ENCODE results near the gene NUCKS1. TPM values are rescaled to one million over a fixed set of nuclear protein-coding genes. Genes with fewer than 3 reads are reported as not detected.

Gene NUCKS1
- total and polyA plus RNA-seq, 10 donors, result 26.9 to 142 (median 96.7) TPM

- intact Hi-C loops (cut with DNase I; ENCODE audit: low total_unique reads), result no loop called here
- no peak for DNase-seq
- Histone ChIP-seq H3K27ac (peak overlapping the region; percentile 85 to 100 (median 98)), H3K4me3 (peak overlapping the region; percentile 58 to 91 (median 78)), H3K27me3 (replicated peaks in 1 of 7) (no peaks in the 10 kb centered on the region), H3K4me1 (peaks cover 25 to 59% (median 45%) of the 10 kb centered on the region in 6 donors), H3K9me3 (no peaks in the 10 kb centered on the region), H3K36me3 (no peaks in the 10 kb centered on the region)
- WGBS, 5 donors, result 2 to 3% (median 2%) methylated on average over 25 of the region's 25 CpGs
- TF ChIP-seq POLR2A (IDR thresholded peaks at IDR 0.05) (no peak), POLR2AphosphoS5 (IDR thresholded peaks at IDR 0.05) (peak in 1 of 3 donors; percentile 47), CTCF (IDR thresholded peaks at IDR 0.05 in 8 of 11, conservative IDR thresholded peaks at IDR 0.05 in 3 of 11) (no peak)
Observed at GRCh38 chr1:205748403-205749233, 1.4 kb downstream of the NUCKS1 start.

- H3K36me3 ChIP-seq, result no peaks in the 10 kb centered on the region
- peak overlapping the region in 3 of 8 donors; percentile 3 to 91 (median 87) for H3K4me3 ChIP-seq
- H3K4me1 ChIP-seq, result peaks cover 25 to 76% (median 60%) of the 10 kb centered on the region in 6 donors
- DNase-seq, result no peak
- H3K9me3 ChIP-seq, result no peaks in the 10 kb centered on the region
- H3K27me3 ChIP-seq (replicated peaks in 1 of 7), result no peaks in the 10 kb centered on the region
- WGBS, 5 donors, result 64 to 81% (median 72%) methylated on average over 5 of the region's 5 CpGs
- TF ChIP-seq POLR2A (IDR thresholded peaks at IDR 0.05), result no peak
- no peak for TF ChIP-seq CTCF (IDR thresholded peaks at IDR 0.05 in 8 of 11, conservative IDR thresholded peaks at IDR 0.05 in 3 of 11)
- no peak for TF ChIP-seq POLR2AphosphoS5 (IDR thresholded peaks at IDR 0.05)
- intact Hi-C loops (cut with DNase I; ENCODE audit: low total_unique reads), result no loop called here
- H3K27ac ChIP-seq, result peak overlapping the region in 4 of 8 donors; percentile 15 to 100 (median 97)
Observed at GRCh38 chr1:205746757-205747412, 3.1 kb downstream of the NUCKS1 start.

GRCh38 chr1:205744403-205744802 is 5.6 kb downstream of the NUCKS1 start:
- WGBS, 5 donors, result 92 to 96% (median 95%) methylated on average over 8 of the region's 8 CpGs
- no peaks in the 10 kb centered on the region for H3K27me3 ChIP-seq (replicated peaks in 1 of 7)
- peaks cover 23 to 87% (median 62%) of the 10 kb centered on the region in 6 donors for H3K4me1 ChIP-seq

More at GRCh38 chr1:205744403-205744802, 5.6 kb downstream of the NUCKS1 start:
- intact Hi-C loops (cut with DNase I; ENCODE audit: low total_unique reads), result no loop called here
- no peak for DNase-seq
- Histone ChIP-seq H3K9me3 (no peaks in the 10 kb centered on the region), H3K36me3 (peaks cover 0 to 16% (median 0%) of the 10 kb centered on the region in 6 donors), H3K4me3 (no peak overlapping the region), H3K27ac (no peak overlapping the region)
- TF ChIP-seq CTCF (IDR thresholded peaks at IDR 0.05 in 8 of 11, conservative IDR thresholded peaks at IDR 0.05 in 3 of 11) (no peak), POLR2AphosphoS5 (IDR thresholded peaks at IDR 0.05) (no peak)

All from spleen (tissue), 11 donors.